ENCODE data around the gene IFIT2.
"Not testable (repeated sequence)": the region's sequence is repeated elsewhere in the genome, so short reads cannot be mapped to it uniquely, and the experiment has no call there.

IFIT2 gene

DNA sequence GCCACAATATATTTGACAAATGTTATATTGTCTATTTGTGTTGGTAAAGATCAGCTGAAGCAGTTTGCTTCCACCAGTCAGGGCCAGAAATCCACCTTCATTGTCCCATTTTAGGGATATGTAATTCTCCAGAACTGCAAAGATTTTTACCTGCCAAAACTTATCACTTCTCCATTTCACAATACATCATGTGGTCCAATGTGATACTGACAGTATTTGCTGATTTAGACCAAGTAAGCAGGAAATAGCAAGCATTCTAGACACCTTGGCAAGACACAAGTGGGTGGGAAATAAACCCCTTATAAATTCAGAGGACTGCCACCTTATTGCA is 31.7 kb upstream of the IFIT2 start:
- Mint-ChIP-seq H3K4me1 (ENCODE audit: low read depth) (no peaks in the 10 kb centered on the region), H3K27ac (no peak overlapping the region), H3K36me3 (ENCODE audit: low read depth) (no peaks in the 10 kb centered on the region), H3K27me3 (ENCODE audit: low read depth) (peaks cover 31% of the 10 kb centered on the region), H3K9me3 (no peaks in the 10 kb centered on the region), H3K4me3 (no peak overlapping the region)

DNA sequence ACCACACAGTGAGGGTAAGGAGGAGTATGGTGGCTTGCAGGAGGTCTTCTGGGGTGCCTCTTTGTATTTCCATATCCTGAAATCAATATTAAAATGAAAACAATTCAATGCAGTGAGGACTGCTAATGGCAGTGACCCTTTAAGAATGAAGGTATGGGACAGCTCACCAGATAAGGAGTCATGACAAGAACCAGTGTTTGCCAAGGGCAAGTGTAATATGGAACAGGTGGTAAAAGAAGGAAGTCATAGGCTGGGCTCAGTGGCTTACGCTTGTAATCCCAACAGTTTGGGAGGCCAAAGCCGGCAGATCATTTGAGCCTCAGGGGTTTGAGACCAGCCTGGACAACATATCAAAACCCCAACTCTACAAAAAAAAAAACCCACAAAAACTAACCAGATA is 30.3 kb upstream of the IFIT2 start:
- peaks cover 41% of the 10 kb centered on the region for H3K27me3 Mint-ChIP-seq (ENCODE audit: low read depth)

DNA sequence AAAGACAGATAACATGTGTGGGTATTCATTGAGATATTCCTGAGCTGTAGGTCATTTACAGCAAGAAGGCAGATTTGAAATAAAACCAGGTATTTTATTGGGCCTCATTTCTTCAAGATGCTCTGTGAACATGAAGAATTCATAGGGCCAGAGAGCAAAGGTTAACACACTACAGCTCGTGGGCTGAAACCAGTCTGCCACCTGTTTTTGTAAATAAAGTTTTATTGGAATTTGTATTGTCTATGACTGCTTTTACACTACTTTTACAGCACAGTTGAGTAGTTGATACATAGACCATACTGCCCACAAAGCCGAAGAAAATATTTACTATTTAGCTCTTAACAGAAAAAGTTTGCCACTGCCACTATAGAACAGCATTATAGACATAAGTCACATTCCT is 28.2 kb upstream of the IFIT2 start:
- H3K27me3 Mint-ChIP-seq (ENCODE audit: low read depth) = peaks cover 50% of the 10 kb centered on the region
- no peak overlapping the region for H3K4me3 Mint-ChIP-seq
- H3K4me1 Mint-ChIP-seq (ENCODE audit: low read depth) = no peaks in the 10 kb centered on the region
- no peak overlapping the region for H3K27ac Mint-ChIP-seq
- no peaks in the 10 kb centered on the region for H3K36me3 Mint-ChIP-seq (ENCODE audit: low read depth)
- no peaks in the 10 kb centered on the region for H3K9me3 Mint-ChIP-seq

More for the DNA sequence above, 30.3 kb upstream of the IFIT2 start:
- Mint-ChIP-seq H3K4me1 (ENCODE audit: low read depth) (no peaks in the 10 kb centered on the region), H3K4me3 (no peak overlapping the region), H3K9me3 (no peaks in the 10 kb centered on the region), H3K36me3 (ENCODE audit: low read depth) (no peaks in the 10 kb centered on the region), H3K27ac (no peak overlapping the region)

DNA sequence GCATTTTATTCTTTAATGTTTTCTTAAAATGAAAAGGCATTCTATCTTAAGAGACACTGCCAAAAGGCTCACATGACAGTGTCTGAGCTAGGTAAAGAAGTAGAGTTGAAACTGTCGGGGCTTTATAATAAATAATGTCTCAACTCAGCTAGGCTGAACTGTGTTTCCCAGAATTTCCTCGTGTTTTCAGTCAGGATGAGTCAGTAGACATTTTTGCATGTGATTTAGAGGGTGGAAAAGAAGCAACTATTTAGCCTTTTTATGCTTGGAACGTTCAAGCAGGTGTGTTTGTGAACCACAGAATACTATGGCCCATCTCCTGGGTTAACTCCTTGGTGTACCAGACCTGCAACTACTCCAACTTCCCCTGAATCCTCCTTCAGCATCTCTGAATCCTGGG is 26.9 kb upstream of the IFIT2 start:
- no peak overlapping the region for H3K27ac Mint-ChIP-seq
- H3K9me3 Mint-ChIP-seq = no peaks in the 10 kb centered on the region
- peaks cover 54% of the 10 kb centered on the region for H3K27me3 Mint-ChIP-seq (ENCODE audit: low read depth)
- H3K4me3 Mint-ChIP-seq = no peak overlapping the region
- H3K36me3 Mint-ChIP-seq (ENCODE audit: low read depth) = no peaks in the 10 kb centered on the region
- H3K4me1 Mint-ChIP-seq (ENCODE audit: low read depth) = no peaks in the 10 kb centered on the region

DNA sequence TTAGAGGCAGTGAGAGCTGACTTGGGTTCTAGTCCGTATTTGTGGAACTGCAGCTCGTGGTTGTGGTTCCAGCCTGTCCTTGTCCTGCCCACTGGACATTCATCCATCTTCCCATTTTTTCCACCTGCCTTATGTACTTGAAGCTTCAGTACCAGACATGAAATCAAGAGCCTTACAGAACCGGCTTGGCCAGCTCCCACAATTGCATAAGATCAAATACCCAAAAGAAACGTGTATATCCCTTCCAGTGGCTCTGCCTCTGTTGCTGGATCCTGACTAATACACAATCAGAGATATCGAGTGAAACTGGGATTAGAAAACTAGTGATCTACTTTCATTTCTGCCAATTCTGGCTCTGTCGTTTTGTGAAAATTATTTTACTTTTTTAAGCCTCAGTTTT is 26.5 kb upstream of the IFIT2 start:
- H3K27ac Mint-ChIP-seq = no peak overlapping the region
- peaks cover 55% of the 10 kb centered on the region for H3K27me3 Mint-ChIP-seq (ENCODE audit: low read depth)
- H3K4me3 Mint-ChIP-seq = no peak overlapping the region
- no peaks in the 10 kb centered on the region for H3K36me3 Mint-ChIP-seq (ENCODE audit: low read depth)
- H3K9me3 Mint-ChIP-seq = no peaks in the 10 kb centered on the region
- H3K4me1 Mint-ChIP-seq (ENCODE audit: low read depth) = no peaks in the 10 kb centered on the region

DNA sequence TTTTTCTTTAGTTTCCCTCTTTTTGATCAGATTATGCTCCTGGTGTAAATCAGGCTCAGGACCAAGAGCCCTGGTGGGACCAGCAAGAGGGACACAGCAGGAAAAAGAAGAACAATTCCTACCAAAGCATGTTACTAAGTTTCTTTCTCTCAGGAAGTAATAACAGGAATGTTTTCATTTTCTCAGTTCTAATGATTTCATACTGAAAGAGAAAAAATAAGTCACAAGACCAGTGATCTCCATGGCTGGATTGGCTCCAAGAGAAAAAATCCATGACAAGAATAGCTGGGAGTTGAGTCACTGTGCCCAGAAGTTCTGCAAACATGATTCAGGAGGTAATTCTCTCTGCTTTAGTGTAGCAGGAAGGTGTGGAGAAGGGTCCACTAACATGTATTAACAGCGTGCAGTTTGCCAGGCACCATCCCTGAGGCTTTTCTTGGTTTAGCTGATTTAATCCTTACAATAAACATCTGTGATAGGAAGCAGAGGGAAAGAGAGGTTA is 23.8 kb upstream of the IFIT2 start:
- Mint-ChIP-seq H3K9me3 (no peaks in the 10 kb centered on the region), H3K36me3 (ENCODE audit: low read depth) (no peaks in the 10 kb centered on the region), H3K4me1 (ENCODE audit: low read depth) (no peaks in the 10 kb centered on the region), H3K27ac (no peak overlapping the region), H3K27me3 (ENCODE audit: low read depth) (peaks cover 50% of the 10 kb centered on the region), H3K4me3 (no peak overlapping the region)

DNA sequence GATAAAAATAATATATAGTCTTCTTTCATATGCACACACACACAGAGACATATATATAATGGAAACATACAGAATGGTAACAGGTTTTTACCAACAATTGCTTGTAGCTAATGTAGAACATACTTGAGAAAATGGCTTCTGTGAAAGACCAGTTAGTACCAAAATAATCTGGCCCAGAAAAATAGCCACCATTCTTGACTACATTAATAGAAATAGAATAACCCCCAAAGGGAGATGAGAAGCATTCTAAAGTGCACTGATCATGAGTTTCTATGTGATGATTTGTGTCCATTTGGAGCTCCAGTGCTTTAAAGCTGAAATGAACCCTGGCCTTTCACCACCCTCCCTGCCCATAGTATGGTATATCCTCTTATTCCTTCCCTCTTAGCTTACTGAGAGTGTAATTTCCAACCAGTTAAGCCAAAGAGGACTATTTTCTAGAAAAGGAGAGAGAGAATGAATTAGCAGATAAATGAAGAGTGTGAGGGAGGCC is 22.9 kb upstream of the IFIT2 start:
- no peaks in the 10 kb centered on the region for H3K4me1 Mint-ChIP-seq (ENCODE audit: low read depth)
- no peaks in the 10 kb centered on the region for H3K9me3 Mint-ChIP-seq
- H3K27ac Mint-ChIP-seq = no peak overlapping the region
- H3K4me3 Mint-ChIP-seq = no peak overlapping the region
- H3K27me3 Mint-ChIP-seq (ENCODE audit: low read depth) = peaks cover 51% of the 10 kb centered on the region
- no peaks in the 10 kb centered on the region for H3K36me3 Mint-ChIP-seq (ENCODE audit: low read depth)

DNA sequence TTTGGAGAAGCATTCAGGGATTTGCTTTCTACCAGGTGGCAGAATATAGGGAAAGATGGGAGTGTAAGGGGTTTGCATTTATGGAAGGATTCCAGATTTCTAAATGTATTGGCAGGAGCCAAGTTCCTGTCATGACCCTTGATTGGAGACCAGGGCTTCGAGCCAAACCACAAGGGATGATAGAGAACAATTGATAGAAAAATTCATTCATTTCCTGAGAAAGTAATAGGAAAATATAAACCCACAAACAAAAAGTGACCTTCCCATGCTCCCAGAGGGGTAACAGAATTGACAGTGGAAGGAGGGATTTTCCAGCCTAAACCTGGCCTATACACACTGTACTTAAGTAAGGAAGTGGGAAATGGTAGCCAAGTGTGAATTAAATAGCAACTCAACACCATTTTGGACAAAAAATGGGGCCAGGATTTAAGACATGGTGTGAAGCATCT is 22.4 kb upstream of the IFIT2 start:
- H3K27me3 Mint-ChIP-seq (ENCODE audit: low read depth) = peaks cover 51% of the 10 kb centered on the region
- H3K4me3 Mint-ChIP-seq = no peak overlapping the region
- no peaks in the 10 kb centered on the region for H3K9me3 Mint-ChIP-seq
- no peak overlapping the region for H3K27ac Mint-ChIP-seq
- no peaks in the 10 kb centered on the region for H3K36me3 Mint-ChIP-seq (ENCODE audit: low read depth)
- no peaks in the 10 kb centered on the region for H3K4me1 Mint-ChIP-seq (ENCODE audit: low read depth)

DNA sequence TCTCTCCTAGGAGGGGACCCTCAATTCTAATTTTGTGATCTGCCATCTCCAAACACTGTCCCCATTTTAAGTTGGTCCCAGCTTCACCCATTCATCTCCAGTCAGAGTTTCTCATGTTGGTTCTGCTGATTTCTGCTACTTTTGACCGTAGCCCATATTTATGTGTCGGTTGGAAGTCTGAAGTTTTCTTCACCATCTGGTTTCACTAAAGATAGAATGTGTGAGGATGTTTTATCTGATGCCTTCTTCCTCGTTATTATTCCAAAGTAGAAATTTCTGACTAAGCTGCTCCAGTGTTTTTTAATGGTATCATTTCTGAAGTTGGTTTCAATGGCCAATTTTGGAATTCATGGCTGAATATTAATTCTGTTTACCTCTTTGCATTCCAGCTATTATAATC is 21.3 kb upstream of the IFIT2 start:
- Mint-ChIP-seq H3K27ac (no peak overlapping the region), H3K9me3 (no peaks in the 10 kb centered on the region), H3K27me3 (ENCODE audit: low read depth) (peaks cover 51% of the 10 kb centered on the region), H3K4me3 (no peak overlapping the region), H3K36me3 (ENCODE audit: low read depth) (no peaks in the 10 kb centered on the region), H3K4me1 (ENCODE audit: low read depth) (no peaks in the 10 kb centered on the region)

DNA sequence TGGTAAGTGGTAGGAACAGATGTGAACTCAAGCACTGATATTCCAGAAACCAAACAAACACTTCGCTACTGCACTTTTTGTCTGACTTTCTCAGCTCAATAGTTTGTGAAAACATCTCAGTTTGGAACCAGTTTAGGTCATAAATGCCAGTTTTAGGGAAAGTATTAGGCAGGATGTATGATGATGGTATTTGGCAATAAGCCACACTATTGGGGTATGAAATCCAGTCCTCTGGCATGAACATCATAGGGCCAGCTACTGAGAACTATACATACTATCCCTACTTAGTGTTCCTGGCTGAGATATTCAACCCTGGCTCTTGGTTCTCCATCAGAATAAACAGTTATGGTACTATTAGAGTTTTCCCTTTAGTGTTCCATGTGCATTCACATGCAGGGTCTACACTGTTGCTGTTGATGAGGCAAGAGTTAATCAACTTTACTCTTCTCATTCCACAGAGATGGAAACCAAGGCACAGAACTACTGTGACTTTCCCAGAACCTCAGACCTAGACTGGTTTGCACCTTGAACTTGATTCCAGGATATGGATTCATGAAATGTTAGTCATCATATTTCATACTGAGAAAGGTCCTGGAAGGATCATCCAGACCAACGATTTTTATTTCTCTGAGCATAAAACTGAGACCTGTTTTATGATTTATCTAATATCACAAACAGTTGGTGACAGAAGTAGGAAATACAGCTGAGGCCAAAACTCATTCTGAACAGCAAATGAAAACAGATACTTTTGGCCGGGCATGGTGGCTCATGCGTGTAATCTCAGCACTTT is 20.0 kb upstream of the IFIT2 start:
- Mint-ChIP-seq H3K4me3 (no peak overlapping the region), H3K9me3 (no peaks in the 10 kb centered on the region), H3K4me1 (ENCODE audit: low read depth) (no peaks in the 10 kb centered on the region), H3K36me3 (ENCODE audit: low read depth) (no peaks in the 10 kb centered on the region), H3K27ac (no peak overlapping the region), H3K27me3 (ENCODE audit: low read depth) (peaks cover 53% of the 10 kb centered on the region)

DNA sequence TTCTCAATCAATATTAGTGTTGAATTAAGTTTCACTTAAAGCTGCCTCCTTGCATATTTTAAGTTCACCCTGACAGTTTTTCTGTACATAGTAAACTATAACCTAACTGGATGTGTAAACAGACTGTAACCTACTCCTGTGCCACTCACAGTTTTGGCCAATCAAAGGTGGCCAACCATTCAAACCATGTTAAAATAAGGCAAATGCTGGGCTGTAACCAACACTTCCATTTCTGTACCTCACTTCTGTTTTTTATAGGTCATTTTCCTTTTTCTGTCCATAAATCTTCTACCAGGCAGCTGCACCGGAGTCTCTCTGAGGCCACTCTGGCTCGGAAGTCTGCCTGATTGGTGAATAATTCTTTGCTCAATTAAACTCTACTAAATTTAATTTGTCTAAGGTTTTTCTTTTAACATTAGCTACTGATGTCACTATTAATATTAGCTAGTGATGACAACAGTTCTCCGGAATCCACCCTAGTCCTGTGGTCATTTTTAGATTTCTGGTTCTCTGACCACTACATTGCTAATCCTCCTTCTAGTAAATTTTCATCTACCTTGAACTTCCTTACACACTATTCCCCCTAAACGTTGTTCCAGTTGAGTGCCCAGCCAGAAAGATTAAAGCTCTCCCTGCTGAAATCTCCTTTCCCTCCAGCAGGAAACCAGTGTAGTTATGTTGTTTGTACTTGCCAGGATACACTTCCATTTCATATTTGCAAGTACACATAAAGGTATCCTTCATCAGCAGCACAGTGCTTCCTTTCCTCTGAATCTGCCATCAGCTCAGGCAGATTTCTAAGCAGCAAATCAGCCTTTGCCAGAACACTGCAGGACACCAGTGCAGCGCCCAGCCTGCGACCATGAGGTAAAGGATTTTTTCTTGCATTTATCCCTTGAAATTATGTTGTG is 18.6 kb upstream of the IFIT2 start:
- H3K36me3 Mint-ChIP-seq (ENCODE audit: low read depth) = no peaks in the 10 kb centered on the region
- H3K4me3 Mint-ChIP-seq = no peak overlapping the region
- H3K27ac Mint-ChIP-seq = no peak overlapping the region
- H3K4me1 Mint-ChIP-seq (ENCODE audit: low read depth) = no peaks in the 10 kb centered on the region
- no peaks in the 10 kb centered on the region for H3K9me3 Mint-ChIP-seq
- peaks cover 38% of the 10 kb centered on the region for H3K27me3 Mint-ChIP-seq (ENCODE audit: low read depth)

DNA sequence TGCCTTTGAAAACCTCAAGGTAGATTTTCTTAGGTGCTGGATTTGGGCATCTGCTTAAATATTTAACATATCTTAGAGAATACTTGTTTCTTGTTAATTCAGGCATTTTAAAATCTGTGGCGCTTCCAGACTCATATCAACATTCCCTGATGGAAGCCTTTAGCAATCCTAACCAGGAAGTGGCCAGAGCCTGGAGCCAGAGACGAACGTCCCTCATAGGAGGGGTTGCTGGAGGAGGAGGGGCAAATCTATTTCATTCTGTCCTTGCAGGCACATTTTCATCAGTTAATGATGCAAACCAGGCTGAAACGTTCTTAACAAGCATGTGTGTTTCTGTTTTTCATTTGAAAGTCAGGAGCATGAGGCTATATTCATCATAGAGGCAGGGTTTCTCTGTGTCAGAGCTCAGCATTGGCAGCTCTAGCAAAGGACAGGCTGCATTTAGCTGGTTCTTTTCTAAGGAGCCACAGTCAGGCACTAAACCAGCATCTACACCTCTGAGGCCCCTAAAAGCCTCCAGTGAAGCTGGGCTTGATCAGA is 17.8 kb upstream of the IFIT2 start:
- no peaks in the 10 kb centered on the region for H3K4me1 Mint-ChIP-seq (ENCODE audit: low read depth)
- H3K9me3 Mint-ChIP-seq = no peaks in the 10 kb centered on the region
- H3K4me3 Mint-ChIP-seq = no peak overlapping the region
- no peaks in the 10 kb centered on the region for H3K36me3 Mint-ChIP-seq (ENCODE audit: low read depth)
- peaks cover 34% of the 10 kb centered on the region for H3K27me3 Mint-ChIP-seq (ENCODE audit: low read depth)
- H3K27ac Mint-ChIP-seq = no peak overlapping the region

DNA sequence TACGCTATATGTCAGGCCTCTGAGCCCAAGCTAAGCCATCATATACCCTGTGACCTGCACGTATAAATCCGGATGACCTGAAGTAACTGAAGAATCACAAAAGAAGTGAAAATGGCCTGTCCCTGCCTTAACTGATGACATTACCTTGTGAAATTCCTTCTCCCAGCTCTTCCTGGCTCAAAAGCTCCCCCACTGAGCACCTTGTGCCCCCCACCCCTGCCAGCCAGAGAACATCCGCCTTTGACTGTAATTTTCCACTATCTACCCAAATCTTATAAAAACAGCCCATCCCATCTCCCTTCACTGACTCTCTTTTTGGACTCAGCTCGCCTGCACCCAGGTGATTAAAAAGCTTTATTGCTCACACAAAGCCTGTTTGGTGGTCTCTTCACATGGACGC is 17.1 kb upstream of the IFIT2 start:
- not testable (repeated sequence) for H3K4me1 Mint-ChIP-seq (ENCODE audit: low read depth); H3K9me3 Mint-ChIP-seq; H3K27ac Mint-ChIP-seq; H3K36me3 Mint-ChIP-seq (ENCODE audit: low read depth); H3K4me3 Mint-ChIP-seq
- peaks cover 32% of the 10 kb centered on the region for H3K27me3 Mint-ChIP-seq (ENCODE audit: low read depth)

DNA sequence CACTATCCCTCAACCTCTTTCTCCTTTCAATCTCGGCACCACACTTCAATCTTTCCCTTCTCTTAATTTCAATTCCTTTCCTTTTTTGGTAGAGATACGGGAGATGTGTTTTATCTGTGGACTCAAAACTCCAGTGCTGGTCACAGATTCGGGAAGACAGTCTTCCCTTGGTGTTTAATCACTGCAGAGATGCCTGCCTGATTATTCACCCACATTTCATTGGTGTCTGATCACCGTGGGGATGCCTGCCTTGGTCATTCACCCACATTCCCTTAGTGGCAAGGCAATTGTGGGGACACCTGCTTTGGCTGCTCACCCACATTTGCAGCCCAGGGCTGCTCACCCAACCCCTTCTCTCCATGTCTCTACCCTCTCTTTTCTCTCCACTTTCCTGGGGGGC is 16.5 kb upstream of the IFIT2 start:
- not testable (repeated sequence) for H3K9me3 Mint-ChIP-seq; H3K4me1 Mint-ChIP-seq (ENCODE audit: low read depth); H3K36me3 Mint-ChIP-seq (ENCODE audit: low read depth); H3K27ac Mint-ChIP-seq; H3K4me3 Mint-ChIP-seq
- H3K27me3 Mint-ChIP-seq (ENCODE audit: low read depth) = peaks cover 32% of the 10 kb centered on the region
